GM23248 (cell line): ENCODE data around the gene TRPM5. TPM values are rescaled to one million over a fixed set of nuclear protein-coding genes. Genes with fewer than 3 reads are reported as not detected.

Experiments
- DNase-seq: peaks from one replicate; pipeline ENCODE4 v3.0.0-alpha.2; 2015
- H2AFZ ChIP-seq: fragments of 200-600 bp; sonication (generic); 2 replicates; pipeline ENCODE4 v1.6.1; 2016; ENCODE audit warnings: antibody characterized with exemption
- H3F3A ChIP-seq: fragments of 200-600 bp; sonication (generic); 2 replicates; pipeline ENCODE4 v1.6.1; 2016; ENCODE audit warnings: mild to moderate bottlenecking, antibody characterized with exemption, mixed run types; ENCODE audit not compliant: insufficient read depth
- H3K27ac ChIP-seq: fragments of 200-600 bp; sonication (generic); 2 replicates; pipeline ENCODE4 v1.5.1; 2016; ENCODE audit warnings: mild to moderate bottlenecking
- H3K27me3 ChIP-seq: fragments of 200-600 bp; sonication (generic); replicated peaks from 2 replicates; pipeline ENCODE4 v1.6.1; 2016; ENCODE audit warnings: mild to moderate bottlenecking; ENCODE audit not compliant: insufficient read depth
- H3K36me3 ChIP-seq: fragments of 200-600 bp; sonication (generic); 2 replicates; pipeline ENCODE4 v1.6.1; 2016; ENCODE audit warnings: low read depth, mild to moderate bottlenecking
- H3K4me1 ChIP-seq: fragments of 200-600 bp; sonication (generic); 2 replicates; pipeline ENCODE4 v1.6.1; 2016; ENCODE audit warnings: mild to moderate bottlenecking; ENCODE audit not compliant: insufficient read depth
- H3K4me2 ChIP-seq: fragments of 200-600 bp; sonication (generic); one replicate; pipeline ENCODE4 v1.6.1; 2016; ENCODE audit warnings: mild to moderate bottlenecking; ENCODE audit not compliant: unreplicated experiment
- H3K4me3 ChIP-seq: fragments of 200-600 bp; sonication (generic); 2 replicates; pipeline ENCODE4 v1.5.1; 2016; ENCODE audit warnings: mild to moderate bottlenecking
- H3K79me2 ChIP-seq: fragments of 200-600 bp; sonication (generic); 2 replicates; pipeline ENCODE4 v1.6.1; 2016; ENCODE audit warnings: mild to moderate bottlenecking; ENCODE audit not compliant: insufficient read depth
- H3K9ac ChIP-seq: fragments of 200-600 bp; sonication (generic); 2 replicates; pipeline ENCODE4 v1.6.1; 2016; ENCODE audit warnings: mild to moderate bottlenecking
- H3K9me2 ChIP-seq: fragments of 200-600 bp; sonication (generic); 2 replicates; pipeline ENCODE4 v1.6.1; 2016; ENCODE audit warnings: mixed run types, mild to moderate bottlenecking, moderate library complexity; ENCODE audit not compliant: insufficient read depth
- H3K9me3 ChIP-seq: fragments of 200-600 bp; sonication (generic); one replicate; pipeline ENCODE4 v1.6.1; 2017; ENCODE audit warnings: low read depth
- H4K20me1 ChIP-seq: fragments of 200-600 bp; sonication (generic); 2 replicates; pipeline ENCODE4 v1.6.0; 2016; ENCODE audit not compliant: insufficient read depth
- EZH2 ChIP-seq: fragments of 200-600 bp; sonication (generic); IDR thresholded peaks from 2 replicates; pipeline ENCODE4 v1.6.1; 2018; ENCODE audit warnings: antibody characterized with exemption, mild to moderate bottlenecking; ENCODE audit not compliant: insufficient read depth, poor library complexity, severe bottlenecking
- EZH2phosphoT487 ChIP-seq: fragments of 200-600 bp; sonication (generic); IDR thresholded peaks from 2 replicates; pipeline ENCODE4 v1.6.1; 2018; ENCODE audit warnings: antibody characterized with exemption, moderate library complexity, mild to moderate bottlenecking, low read depth; ENCODE audit not compliant: insufficient read depth
- WGBS, 2 experiments: methylation state at CpG; one replicate each; pipeline ENCODE4 v1.1.6; 2015 to 2017; ENCODE audit warnings: low lambda C conversion rate in 2 of 2, low coverage in 1 of 2; ENCODE audit errors: missing lambda C conversion rate in 2 of 2; 5-methylcytosine and 5-hydroxymethylcytosine counted together
- in situ Hi-C: fragments of 300-500 bp; cut with MboI; formaldehyde crosslinking; loops from 2 replicates; pipeline ENCODE4 v1.15.0; 2020
- polyA plus RNA-seq: library from polyadenylated mRNA; unstranded; fragments of >200 nt; fragmentation: Nextera tagmentation; extraction: Ambion mirVana; gene quantifications from 2 replicates; pipeline ENCODE4 v1.2.1, GENCODE V29; 2016
- total RNA-seq: library from RNA; depleted of rRNA; stranded (reverse); fragments of >200 nt; shearing (Covaris generic); gene quantifications from 2 replicates; pipeline ENCODE4 v1.2.3, GENCODE V29; 2014

Gene TRPM5
- total and polyA plus RNA-seq, 2 experiments from 2014 or later, result not detected

- Histone ChIP-seq H3F3A (no peaks in the 10 kb centered on the region), H3K36me3 (no peaks in the 10 kb centered on the region), H3K4me3 (no peak overlapping the region), H3K4me2 (no peak overlapping the region), H2AFZ (no peak overlapping the region), H3K9me3 (no peaks in the 10 kb centered on the region), H3K27ac (no peak overlapping the region), H3K9ac (no peak overlapping the region), H3K9me2 (no peaks in the 10 kb centered on the region), H3K4me1 (no peaks in the 10 kb centered on the region), H3K79me2 (no peaks in the 10 kb centered on the region), H3K27me3 (peaks cover 31% of the 10 kb centered on the region), H4K20me1 (no peaks in the 10 kb centered on the region)
- in situ Hi-C loops, result no loop called here
- WGBS, 2 experiments, result 40 to 46% methylated on average over 8 of the region's 8 CpGs
- TF ChIP-seq EZH2 (no peak), EZH2phosphoT487 (no peak)
- DNase-seq, result no peak
Observed at GRCh38 chr11:2477936-2478335, 33.6 kb upstream of the TRPM5 start.

- Histone ChIP-seq H3F3A (no peaks in the 10 kb centered on the region), H3K4me1 (no peaks in the 10 kb centered on the region), H3K9me3 (no peaks in the 10 kb centered on the region), H2AFZ (no peak overlapping the region), H3K4me2 (no peak overlapping the region), H3K79me2 (no peaks in the 10 kb centered on the region), H3K27ac (no peak overlapping the region), H3K36me3 (no peaks in the 10 kb centered on the region), H3K9ac (no peak overlapping the region), H4K20me1 (no peaks in the 10 kb centered on the region), H3K4me3 (no peak overlapping the region), H3K27me3 (peaks cover 27% of the 10 kb centered on the region), H3K9me2 (no peaks in the 10 kb centered on the region)
- in situ Hi-C loops, result no loop called here
- 25 to 28% methylated on average over 3 of the region's 3 CpGs for WGBS, 2 experiments
- no peak for DNase-seq
- TF ChIP-seq EZH2 (no peak), EZH2phosphoT487 (no peak)
Observed at GRCh38 chr11:2477254-2477653, 32.9 kb upstream of the TRPM5 start.

- Histone ChIP-seq H3K4me3 (no peak overlapping the region), H3K9ac (no peak overlapping the region), H3K9me2 (no peaks in the 10 kb centered on the region), H3K4me2 (no peak overlapping the region), H3F3A (no peaks in the 10 kb centered on the region), H3K27me3 (peaks cover 23% of the 10 kb centered on the region), H3K27ac (no peak overlapping the region), H3K36me3 (no peaks in the 10 kb centered on the region), H4K20me1 (no peaks in the 10 kb centered on the region), H2AFZ (no peak overlapping the region), H3K9me3 (no peaks in the 10 kb centered on the region), H3K4me1 (no peaks in the 10 kb centered on the region), H3K79me2 (no peaks in the 10 kb centered on the region)
- DNase-seq, result no peak
- TF ChIP-seq EZH2 (no peak), EZH2phosphoT487 (no peak)
- in situ Hi-C loops, result no loop called here
- 23 to 24% methylated on average over 17 of the region's 17 CpGs for WGBS, 2 experiments
Observed at GRCh38 chr11:2475136-2475918, 31.0 kb upstream of the TRPM5 start.

GRCh38 chr11:2474059-2474901, 30.0 kb upstream of the TRPM5 start:
- Histone ChIP-seq H3K36me3 (no peaks in the 10 kb centered on the region), H4K20me1 (no peaks in the 10 kb centered on the region), H3K4me2 (no peak overlapping the region), H3K27ac (no peak overlapping the region), H3K4me1 (no peaks in the 10 kb centered on the region), H3F3A (no peaks in the 10 kb centered on the region), H3K79me2 (no peaks in the 10 kb centered on the region), H3K27me3 (peaks cover 22% of the 10 kb centered on the region), H3K9me3 (no peaks in the 10 kb centered on the region), H3K9ac (no peak overlapping the region), H2AFZ (no peak overlapping the region), H3K9me2 (no peaks in the 10 kb centered on the region), H3K4me3 (no peak overlapping the region)
- WGBS, 2 experiments, result 41 to 56% methylated on average over 16 to 19 of the region's 19 CpGs
- in situ Hi-C loops, result no loop called here
- DNase-seq, result no peak
- TF ChIP-seq EZH2 (no peak), EZH2phosphoT487 (no peak)
